Endometrium (tissue), 2 donors: ENCODE measurements around the gene AKAP11.

Source experiments
- FAIRE-seq: peaks from 2 replicates; lab custom pipeline; 2012; peaks lifted over from hg19 to GRCh38; lab: Jason Lieb, UNC
- donor health status: control.
- donor health status: control.

The AKAP11 gene

DNA sequence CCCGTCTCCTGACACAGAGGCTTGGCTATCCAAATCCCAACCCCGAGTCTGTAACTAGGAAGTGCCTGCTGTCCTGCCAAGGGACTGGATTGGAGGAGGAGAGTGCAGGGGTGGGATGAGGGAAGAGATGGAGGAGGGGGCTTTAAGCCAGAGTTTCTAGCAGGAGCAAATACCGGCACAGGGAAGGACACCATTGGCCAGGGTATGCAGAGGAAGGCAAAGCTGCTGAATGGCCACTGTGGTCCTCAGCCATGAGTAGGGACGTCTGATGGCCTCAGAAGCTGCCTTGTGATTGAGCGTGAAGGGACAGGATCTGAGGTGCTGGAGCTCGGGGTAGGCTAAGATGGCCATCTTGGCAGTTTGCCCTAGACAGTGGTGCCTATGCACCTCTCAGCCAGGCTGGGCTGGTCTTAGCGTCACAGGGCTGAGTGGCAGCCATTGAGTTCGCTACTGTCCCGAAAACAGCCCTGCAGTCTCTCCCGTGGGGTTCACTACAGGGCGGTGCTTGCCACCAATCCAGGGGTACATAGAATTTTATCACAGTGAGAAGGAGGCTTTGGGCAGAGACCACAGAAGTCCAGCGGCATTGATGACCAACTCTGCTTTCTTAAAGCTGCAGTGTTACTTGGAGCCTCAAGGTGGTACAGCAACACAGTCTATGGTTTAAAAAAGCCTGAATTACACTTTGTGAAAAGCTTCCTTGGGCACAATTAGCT is 61.8 kb downstream of the AKAP11 start:
- no peak for FAIRE-seq

DNA sequence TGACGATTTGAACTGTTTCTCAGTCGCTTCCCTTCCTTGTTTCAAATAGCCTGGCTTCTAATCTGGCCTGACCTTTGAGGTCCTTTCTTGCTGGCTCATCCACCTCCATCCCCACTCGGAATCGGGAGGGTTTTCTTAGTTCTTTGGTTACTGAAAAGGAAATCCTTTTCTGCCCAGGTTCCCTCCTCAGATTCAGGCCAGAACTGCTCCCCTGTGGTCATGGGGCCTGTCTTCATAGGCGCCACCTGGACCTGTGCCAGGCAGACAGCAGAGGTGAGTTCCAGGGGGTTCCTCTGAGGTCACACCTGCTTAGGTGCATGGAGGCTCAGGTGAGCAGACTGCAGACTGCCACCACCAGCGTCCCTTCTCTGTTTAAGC is 62.4 kb downstream of the AKAP11 start:
- FAIRE-seq = no peak

DNA sequence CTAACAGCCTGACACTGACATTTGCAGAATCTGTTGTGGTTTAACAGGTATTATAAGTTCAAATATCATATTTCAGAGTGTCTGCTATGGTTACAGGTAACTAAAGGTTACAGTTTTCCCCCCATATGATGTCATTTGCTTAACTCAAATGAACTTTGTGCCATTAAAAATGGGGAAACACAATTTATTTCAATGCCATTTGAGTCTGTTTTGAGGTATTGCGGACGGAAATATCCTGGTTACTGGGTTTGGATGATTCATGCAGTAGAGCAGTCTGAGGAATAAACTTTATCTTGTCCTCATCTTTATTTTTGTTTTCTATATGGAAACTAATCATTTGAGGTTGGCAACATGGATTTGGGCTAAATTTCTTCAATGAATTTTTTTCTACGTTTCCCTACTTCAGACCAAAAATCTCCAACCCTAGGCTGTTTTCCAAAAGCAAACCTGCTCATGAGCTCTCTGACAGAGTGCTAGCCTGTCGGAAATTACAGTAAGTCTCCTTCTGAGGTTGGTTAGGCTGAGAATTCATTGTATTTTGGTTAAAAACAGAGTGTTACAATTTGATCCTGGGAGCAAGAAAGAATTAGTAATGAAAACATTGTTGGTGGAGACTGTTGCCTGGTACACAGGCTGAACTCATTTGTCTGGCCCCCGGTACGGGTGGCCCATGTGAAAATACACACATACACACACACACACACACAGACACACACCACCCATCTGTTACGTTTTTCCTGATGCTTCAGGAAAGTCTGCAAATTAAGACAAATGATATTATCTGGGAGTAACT is 66.1 kb downstream of the AKAP11 start:
- no peak for FAIRE-seq

DNA sequence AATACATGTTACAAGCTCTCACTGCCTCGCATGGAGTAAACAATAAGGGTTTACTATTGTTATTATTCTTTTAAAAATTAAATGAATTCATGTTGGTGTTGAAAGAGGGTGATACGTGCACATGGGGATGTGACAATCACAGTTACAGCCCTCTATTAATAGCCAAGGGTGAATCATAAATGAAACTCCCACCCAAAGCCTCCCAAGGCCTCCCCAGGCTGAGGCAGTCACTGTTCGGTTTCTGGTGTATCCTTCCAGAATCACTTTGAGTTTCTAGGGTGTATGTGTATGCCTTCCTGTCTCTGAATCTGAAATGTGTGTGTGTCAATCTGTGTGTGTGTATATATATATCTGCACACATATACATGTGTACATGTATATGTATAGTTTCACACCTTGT is 73.4 kb downstream of the AKAP11 start:
- no peak for FAIRE-seq

DNA sequence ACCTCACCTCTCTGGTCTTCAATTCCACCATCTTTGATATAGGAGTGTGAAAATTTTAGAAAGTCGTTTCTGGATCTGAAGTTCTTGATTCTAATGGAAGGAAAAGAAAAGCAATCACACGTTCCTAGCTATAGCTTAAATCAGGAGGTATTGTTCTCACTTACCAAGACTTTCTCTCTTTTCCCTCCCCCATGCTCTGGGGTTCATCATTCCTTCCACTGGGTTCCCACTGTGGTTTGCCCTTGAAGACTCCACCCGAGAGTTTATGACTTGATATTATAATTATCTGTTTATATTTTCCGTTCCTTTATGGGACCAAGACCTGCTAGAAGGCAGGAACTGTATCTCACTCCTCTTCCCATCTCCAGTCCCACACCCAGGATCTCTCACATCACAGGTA is 76.6 kb downstream of the AKAP11 start:
- FAIRE-seq = no peak

DNA sequence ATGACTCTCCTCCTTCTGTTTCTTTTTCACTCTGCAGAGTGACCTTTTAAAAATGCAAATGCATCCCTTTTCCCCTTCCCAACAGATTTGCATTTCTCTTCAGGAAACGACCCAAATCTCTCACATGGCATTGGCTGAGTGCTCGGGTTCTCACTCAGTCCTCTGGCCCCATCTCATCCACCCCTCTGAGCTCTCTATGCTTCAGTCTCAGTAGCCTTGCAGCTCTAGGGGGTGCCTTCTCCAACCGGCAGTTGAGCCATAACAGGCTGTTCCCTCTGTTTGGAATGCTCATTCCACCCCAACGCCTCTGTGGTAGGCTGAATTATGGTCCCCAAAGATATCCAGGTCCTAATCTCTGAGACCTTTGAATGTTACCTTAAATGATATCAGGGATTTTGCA is 78.2 kb downstream of the AKAP11 start:
- no peak for FAIRE-seq

DNA sequence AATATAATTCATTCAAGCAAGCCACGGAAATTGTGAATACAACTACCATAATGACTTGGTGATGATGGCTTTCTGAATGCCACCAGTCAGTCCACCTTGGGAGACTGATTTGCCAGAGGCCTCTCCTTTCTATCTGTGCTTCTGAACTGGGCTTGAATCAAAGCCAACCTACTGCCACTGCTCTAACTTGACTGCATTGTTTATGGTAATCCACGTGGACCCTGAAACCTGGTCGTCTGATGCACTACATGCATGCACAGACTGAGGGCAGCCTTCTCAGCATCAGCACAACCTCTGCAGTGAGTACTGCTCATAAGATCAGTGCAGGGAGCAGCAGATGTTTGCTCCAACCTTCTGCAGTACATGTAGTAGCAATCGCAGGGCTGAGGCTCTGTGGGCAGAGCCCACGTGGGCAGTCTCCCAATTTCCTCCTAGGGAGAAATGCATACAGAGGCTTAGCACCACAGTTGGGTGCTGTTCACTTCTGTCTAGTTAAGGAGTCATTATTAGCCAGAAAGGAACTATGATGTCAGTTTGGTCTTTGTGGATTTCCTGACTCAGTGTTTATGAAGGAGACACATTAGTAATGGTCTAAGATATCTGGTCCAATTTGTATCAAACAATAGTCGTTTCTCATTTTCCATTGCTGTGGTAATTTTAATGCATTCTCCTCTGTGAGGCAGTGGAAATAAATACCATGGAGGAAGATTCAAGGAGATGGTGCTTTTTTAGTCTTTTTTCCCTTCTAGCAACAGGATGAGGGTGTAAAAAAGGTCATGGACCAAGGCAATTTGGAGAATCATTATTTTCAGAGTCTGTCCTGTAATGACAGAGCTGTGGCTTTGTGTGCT is 82.5 kb downstream of the AKAP11 start:
- no peak for FAIRE-seq

DNA sequence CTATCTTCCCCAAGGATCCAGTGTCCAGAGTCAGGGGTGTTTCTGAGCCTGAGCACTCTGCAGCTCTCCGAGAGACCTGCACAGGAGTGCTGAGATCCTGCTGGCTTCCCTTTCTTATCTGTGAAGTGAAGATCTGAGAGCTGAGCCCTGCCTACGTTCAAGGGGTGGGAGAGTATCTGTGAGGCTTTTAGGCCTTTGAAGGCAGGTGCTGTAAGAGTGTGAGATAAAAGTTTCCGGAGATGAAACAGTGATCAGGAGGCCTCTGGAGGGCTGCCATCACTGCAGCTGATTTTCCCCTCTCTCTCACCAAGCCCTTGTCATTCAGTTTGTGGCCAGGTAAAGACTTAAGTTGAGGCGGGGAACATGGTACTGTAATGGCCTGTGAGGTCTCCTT is 83.1 kb downstream of the AKAP11 start:
- FAIRE-seq = no peak

DNA sequence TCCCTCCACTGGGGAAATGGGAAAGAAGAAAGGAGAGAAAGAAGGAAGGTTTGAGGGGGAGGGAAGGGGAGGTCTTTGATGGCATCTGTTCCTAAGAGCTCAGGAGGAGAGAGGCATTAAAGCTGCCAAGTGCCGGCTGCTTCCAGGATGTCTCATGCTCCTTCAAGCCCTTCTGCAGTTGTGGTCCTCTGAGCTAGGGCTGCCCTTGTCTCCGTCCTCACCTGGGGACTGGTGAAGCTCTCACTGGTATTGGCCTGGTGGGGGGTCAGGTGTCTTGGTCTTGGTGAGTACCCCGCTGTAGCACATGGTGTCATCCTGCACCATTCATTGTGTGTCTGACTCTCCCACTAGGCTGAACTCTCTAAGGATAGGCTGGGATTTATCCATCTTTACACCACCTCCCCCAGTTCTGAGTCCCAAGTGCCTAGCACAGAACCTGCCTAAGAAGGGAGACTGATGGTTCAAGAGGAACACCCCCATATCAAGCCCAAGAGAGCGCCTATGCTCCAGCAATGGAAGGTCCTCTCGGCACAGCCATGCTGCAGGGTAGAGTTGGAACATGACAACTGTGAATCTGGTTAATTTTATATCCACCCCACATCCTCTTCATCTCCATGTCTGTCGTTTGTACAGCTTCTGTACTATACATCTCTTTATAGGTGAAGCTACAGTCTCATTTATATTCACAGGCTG is 83.7 kb downstream of the AKAP11 start:
- FAIRE-seq = no peak

DNA sequence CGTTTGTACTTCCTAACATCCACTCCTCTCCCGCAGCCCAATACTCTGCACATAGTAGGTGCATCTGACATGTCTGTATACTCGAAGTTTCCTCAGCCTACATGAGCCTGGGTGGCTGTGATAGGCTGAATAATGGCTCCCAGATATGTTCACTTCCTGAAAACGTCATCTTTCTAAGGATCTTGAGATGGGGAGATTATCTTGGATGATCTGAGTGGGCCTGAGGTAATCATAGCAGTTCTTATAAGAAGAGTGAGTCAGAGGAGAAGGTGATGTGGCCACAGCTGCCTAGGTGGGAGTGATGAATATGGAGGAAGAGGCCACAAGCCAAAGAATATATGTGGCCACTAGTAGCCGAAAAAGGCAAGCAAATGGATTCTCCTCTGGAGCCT is 84.2 kb downstream of the AKAP11 start:
- FAIRE-seq = no peak

DNA sequence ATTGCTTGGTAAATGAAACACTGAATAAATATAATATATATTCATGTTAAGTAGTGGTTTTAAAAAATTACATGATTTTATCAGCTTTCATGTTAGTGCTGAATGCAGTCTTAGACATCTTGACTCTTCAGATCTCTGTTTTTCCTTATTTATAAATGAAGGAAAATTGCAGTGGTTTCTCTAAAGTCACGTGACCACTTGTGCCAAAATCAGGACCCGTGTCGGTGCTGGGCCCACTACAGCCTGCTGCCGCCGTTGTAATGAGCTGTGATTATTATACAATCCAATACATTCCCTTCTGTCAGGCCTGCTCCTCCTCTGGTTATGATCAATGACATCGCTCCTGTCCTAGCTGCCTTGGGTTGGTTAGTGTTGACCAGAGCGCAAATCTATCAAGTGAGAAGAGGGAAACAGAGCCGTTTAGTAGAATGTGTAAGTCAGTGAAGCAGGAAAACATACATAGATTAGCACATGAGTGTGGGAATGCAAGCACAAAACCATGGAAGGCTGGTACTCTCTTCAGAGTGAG is 88.2 kb downstream of the AKAP11 start:
- FAIRE-seq = no peak

DNA sequence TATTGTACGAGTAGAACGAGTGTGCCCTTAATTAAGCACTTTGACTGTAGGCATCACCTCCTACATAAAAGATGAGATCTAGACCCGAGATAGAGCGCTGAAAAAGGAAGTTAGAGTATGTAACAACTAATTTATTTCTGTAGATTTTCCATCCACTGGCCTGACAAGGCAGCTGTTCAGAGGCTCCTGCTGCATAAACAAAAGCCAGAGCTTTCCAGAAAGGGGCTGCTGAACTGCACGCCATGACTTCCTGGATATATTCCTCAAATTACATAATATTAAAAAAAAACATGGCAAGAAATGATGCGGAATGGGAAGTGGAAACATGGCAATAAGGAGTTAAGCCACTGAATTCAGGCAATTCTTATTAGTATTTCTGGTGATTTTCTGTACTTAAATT is 89.7 kb downstream of the AKAP11 start:
- FAIRE-seq = no peak

DNA sequence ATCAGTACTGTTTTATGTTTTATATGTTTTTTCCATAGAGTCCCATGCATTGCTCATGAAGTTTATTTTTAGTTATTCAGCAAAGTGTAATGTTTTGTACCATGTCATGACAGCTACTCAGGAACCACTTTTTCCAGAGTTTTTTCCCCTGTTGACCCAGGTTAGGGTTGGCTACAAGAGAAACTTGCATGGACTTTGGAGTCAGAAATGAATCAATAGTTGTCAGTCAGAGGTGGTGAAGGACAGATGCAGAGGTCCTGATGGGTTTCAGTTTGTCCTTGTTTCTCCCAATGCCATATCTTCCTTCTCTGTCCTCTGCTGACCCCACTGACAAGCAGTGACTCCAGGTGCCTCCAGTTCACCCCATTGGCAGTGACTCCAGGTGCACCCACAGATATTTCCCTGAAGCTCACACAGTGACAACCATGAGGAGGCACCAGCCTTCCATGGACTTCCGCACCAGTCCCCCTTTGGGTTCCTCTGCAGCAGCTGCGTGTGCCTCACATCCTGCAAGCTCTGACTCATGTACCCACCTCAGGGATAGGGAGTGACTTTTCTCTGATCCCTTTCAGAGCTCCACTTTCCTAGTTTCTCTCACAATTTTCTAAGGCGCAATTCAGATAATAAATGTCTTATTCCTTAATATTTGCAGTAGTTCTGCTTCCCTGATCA is 92.1 kb downstream of the AKAP11 start:
- no peak for FAIRE-seq

DNA sequence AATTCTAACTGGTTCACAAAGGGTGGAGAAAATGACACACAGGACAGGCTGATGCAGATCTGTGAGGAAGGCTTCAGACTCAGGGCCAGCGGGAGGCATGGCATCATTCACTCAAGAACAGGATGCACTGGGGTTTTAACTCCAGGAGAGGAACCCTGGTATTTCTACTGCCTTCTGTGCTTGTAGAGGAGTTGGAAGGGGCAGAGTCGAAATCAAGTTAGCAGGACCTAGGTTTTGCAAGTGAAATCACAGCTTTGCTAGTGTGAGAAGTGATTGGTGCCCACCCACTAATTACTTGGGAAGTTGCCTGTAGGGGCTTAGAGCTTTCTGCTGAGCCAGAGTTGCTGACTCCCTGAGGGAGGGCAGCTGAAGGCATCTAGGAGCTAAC is 92.7 kb downstream of the AKAP11 start:
- FAIRE-seq = no peak

DNA sequence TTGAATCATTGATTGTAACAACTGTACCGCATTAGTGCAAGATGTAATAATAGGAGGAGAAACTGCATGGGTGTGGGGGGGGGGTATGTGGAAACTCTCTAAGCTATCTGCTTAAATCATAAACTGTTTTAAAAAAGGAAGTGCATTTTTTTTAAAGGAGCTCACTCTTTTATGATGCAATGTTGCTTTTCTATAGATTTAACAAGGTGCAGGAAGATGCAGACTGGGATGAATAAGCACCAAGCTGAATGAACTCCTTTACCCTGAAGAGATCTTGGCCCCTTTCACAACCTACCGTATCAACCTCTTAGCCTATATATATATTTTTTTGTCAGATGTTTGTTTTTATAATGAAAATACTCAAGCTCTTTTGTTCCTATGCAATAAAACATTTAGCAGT is 95.9 kb downstream of the AKAP11 start:
- no peak for FAIRE-seq

DNA sequence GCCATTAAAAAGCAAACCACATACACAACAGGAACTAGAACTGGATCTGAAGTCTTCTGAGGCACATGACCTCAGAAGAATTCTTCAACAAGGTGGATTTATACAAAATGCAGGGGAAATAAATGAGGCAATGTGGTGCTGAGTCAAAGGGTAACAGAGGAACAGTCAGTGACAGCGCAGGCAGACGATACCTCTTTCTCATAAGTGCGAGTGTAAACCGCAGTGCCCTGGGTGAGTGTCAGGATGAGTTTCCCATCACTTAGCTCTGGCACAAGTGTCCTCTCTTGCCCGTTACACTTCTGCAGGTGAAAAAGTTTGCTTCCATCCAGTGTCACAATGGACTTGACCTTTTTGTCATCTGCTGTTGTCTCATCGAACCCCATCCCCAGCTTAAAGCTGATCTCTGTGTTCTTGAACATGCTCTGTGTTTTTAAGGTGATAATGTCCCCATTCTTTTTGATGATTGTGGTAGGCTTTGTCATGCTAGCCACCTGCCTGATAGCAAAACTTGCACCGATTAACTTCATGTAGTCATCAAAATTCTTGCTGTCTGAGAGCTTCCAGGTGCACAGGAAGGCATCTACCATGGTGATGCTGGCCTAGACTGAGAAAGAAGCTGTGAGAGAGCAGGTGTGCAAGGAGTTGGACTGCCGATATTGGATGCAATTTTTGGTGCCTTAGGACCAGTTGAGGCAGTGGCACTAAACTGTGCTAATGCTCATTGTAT is 97.3 kb downstream of the AKAP11 start:
- no peak for FAIRE-seq

DNA sequence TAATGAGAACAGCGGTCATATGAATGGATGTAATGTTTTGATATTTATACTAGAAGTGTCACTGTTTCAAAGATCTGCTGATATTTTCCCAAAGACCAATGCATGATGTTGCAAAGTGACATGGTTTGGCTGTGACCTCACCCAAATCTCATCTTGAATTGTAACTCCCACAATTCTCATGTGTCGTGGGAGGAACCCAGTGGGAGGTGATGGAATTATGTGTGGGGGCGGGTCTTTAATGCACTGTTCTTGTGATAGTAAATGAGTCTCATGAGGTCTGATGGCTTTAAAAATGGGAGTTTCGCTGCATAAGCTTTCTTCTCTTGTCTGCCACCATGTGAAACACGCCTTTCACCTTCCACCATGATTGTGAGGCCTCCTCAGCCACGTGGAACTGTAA is 98.3 kb downstream of the AKAP11 start:
- no peak for FAIRE-seq
